ENCODE data around the gene ADRM1.
A peak's percentile ranks its signal among the peaks of the same experiment; 100 is the strongest.

The ADRM1 gene

DNA sequence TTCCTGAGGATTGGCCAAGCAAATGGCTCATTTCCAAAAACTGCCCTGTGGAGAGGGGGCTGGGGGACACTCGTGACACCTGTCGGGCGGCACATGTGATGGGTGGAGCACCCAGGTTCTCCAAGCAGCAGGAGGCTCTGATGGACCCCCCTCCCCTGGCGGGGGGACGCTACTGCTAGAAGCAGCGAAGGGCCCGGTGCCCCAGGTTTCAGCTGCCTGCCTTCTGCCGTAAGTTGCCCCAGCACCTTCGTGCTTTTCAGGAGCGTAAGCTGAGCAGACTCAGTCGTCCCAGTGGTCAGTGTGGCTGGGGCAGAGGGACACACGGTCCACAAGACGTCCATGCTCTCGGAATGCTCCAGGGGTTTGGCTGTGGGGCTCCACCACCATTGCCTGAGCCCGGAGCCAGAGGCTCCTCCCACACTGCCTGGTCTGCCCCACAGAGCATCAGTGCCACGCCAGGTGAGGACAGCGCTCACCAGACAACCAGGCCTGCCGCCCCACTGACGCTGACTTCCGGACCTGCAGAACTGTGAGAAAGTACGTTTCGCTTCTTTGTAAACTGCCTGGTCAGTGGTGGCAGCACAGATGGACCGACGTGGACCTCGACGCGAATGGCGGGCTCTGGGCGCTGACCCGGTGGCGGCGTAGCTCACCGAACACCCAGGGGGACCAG, 4.1 kb upstream of the ADRM1 start:
- POLR2A ChIA-PET, result no interaction called here
- CTCF ChIA-PET, result no interaction called here
- TF ChIP-seq ARNT (IDR thresholded peaks at IDR 0.05) (no peak), LEF1 (IDR thresholded peaks at IDR 0.05; ENCODE audit: borderline replicate concordance) (no peak), HDGF (IDR thresholded peaks at IDR 0.05; ENCODE audit: borderline replicate concordance) (no peak), SP1 (IDR thresholded peaks at IDR 0.05) (no peak), FOXK2 (IDR thresholded peaks at IDR 0.05) (no peak), FOXM1 (IDR thresholded peaks at IDR 0.05; ENCODE audit: borderline replicate concordance) (no peak), SUZ12 (IDR thresholded peaks at IDR 0.05) (no peak), NFRKB (IDR thresholded peaks at IDR 0.05) (no peak), TARDBP (IDR thresholded peaks at IDR 0.05) (no peak), BHLHE40 (IDR thresholded peaks at IDR 0.05; ENCODE audit: borderline replicate concordance) (no peak), ELF4 (IDR thresholded peaks at IDR 0.05) (no peak), FOXA1 (IDR thresholded peaks at IDR 0.05) (no peak), L3MBTL2 (conservative IDR thresholded peaks at IDR 0.05) (no peak), CTBP1 (IDR thresholded peaks at IDR 0.05; ENCODE audit: borderline replicate concordance) (no peak), ZNF384 (IDR thresholded peaks at IDR 0.05) (no peak)
- TF ChIP-seq, protein P1, sequence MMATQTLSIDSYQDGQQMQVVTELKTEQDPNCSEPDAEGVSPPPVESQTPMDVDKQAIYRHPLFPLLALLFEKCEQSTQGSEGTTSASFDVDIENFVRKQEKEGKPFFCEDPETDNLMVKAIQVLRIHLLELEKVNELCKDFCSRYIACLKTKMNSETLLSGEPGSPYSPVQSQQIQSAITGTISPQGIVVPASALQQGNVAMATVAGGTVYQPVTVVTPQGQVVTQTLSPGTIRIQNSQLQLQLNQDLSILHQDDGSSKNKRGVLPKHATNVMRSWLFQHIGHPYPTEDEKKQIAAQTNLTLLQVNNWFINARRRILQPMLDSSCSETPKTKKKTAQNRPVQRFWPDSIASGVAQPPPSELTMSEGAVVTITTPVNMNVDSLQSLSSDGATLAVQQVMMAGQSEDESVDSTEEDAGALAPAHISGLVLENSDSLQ (IDR thresholded peaks at IDR 0.05), result no peak
- DNase-seq (ENCODE audit: extremely low spot score), result no peak

DNA sequence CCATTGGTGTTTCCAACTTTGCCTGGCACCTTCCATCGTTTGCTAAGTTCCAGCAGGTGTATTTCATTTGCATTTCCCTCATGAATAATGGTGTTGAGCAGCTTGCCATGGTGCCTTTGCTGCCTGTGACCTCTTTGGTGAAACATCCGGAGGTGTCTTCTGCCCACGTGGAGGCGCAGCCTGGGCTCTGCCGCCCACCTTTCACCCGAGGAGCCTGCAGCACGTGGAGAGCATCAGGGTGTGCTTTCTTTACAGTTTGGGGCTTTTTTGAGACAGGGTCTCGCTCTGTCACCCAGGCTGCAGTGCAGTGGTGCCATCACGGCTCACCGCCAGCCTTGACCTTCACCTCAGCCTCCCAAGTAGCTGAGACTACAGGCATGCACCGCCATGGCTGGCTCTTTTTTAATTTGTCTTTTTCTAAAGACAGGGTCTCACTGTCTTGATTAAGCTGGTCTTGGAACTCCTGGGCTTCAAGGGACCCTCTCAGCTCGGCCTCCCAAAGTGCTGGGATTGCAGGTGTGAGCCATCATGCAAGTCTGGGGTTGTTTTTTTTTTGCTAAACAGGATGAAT, 3.0 kb upstream of the ADRM1 start:
- ChIA-PET CTCF (no interaction called here), POLR2A (interaction anchor here (1.4 kb wide), 1 partner anchor 87 kb away, joined by 5 read pairs; the partner anchor contains the start of gene RPS21)
- no peak for TF ChIP-seq TARDBP (IDR thresholded peaks at IDR 0.05)
- no peak for TF ChIP-seq FOXM1 (IDR thresholded peaks at IDR 0.05; ENCODE audit: borderline replicate concordance)
- TF ChIP-seq ELF4 (IDR thresholded peaks at IDR 0.05), result no peak
- TF ChIP-seq CTBP1 (IDR thresholded peaks at IDR 0.05; ENCODE audit: borderline replicate concordance), result no peak
- TF ChIP-seq NFRKB (IDR thresholded peaks at IDR 0.05), result no peak
- TF ChIP-seq FOXA1 (IDR thresholded peaks at IDR 0.05), result no peak
- TF ChIP-seq ARNT (IDR thresholded peaks at IDR 0.05), result no peak
- no peak for TF ChIP-seq HDGF (IDR thresholded peaks at IDR 0.05; ENCODE audit: borderline replicate concordance)
- no peak for DNase-seq (ENCODE audit: extremely low spot score)

DNA sequence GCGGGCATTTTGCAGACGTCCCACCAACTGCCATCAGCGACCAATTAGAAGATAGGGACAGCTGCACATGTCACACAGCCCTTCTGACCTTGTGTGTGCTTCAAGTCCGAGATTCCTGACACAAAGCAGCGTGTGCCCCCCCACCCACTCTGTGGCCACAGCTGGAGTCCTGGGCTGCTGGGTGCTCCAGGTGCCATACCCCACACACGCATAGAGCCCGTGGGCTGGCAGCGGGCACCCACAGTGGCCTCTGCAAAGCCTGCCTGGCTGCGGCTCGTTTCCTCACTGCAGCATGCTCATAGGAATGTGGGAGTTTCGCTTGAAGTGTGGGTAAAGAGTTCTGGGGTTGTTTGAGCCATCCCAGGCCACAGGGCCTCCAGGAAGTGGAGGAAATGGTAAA, 2.5 kb upstream of the ADRM1 start:
- TF ChIP-seq, protein P1 (IDR thresholded peaks at IDR 0.05), result no peak
- TF ChIP-seq HDGF (IDR thresholded peaks at IDR 0.05; ENCODE audit: borderline replicate concordance) (no peak), SP1 (IDR thresholded peaks at IDR 0.05) (no peak), ELF4 (IDR thresholded peaks at IDR 0.05) (no peak), CTBP1 (IDR thresholded peaks at IDR 0.05; ENCODE audit: borderline replicate concordance) (no peak), FOXK2 (IDR thresholded peaks at IDR 0.05) (no peak), FOXM1 (IDR thresholded peaks at IDR 0.05; ENCODE audit: borderline replicate concordance) (no peak)
- DNase-seq (ENCODE audit: extremely low spot score), result no peak
- ChIA-PET CTCF (interaction anchor here (1.2 kb wide), 1 partner anchor 82 kb away, joined by 7 read pairs; no protein-coding TSS in a partner anchor), POLR2A (interaction anchor here (1.4 kb wide), 1 partner anchor 87 kb away, joined by 5 read pairs; the partner anchor contains the start of gene RPS21)

DNA sequence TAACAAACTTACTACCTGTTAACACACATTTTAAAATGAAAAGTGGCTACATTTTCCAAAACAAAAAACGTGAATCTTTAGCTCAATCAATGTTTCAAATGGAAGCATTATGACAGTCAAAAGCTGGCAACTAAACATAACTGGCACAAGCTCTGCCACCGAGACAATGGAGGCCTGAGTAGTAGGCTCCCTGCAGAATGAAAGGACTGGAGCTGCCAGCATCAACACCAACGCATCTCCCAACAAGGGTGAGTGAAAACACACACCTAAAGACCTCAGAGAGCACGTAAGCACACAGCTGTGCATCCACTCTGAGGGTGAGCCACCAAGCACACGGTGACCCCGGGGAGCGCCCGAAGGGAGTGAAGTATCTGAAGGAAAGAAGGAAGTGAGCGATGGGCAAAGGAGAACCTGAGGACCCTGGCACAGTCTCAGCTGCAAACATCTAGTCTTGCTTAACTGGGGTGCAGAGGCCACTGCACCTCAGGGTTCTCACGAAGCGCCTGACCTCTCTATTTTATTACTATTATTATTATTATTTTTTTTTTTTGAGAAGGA, 1.6 kb upstream of the ADRM1 start:
- ChIA-PET POLR2A (interaction anchor here (1.2 kb wide), 1 partner anchor 84 kb away, joined by 3 read pairs; no protein-coding TSS in a partner anchor), CTCF (interaction anchor here (1.2 kb wide), 1 partner anchor 81 kb away, joined by 7 read pairs; no protein-coding TSS in a partner anchor)
- no peak for DNase-seq (ENCODE audit: extremely low spot score)
- TF ChIP-seq ZNF384 (IDR thresholded peaks at IDR 0.05) (no peak), BHLHE40 (IDR thresholded peaks at IDR 0.05; ENCODE audit: borderline replicate concordance) (no peak), TARDBP (IDR thresholded peaks at IDR 0.05) (no peak), L3MBTL2 (conservative IDR thresholded peaks at IDR 0.05) (no peak), ARNT (IDR thresholded peaks at IDR 0.05) (no peak), SUZ12 (IDR thresholded peaks at IDR 0.05) (no peak), NFRKB (IDR thresholded peaks at IDR 0.05) (no peak), FOXA1 (IDR thresholded peaks at IDR 0.05) (no peak)
- TF ChIP-seq, protein P1 (IDR thresholded peaks at IDR 0.05), result no peak

DNA sequence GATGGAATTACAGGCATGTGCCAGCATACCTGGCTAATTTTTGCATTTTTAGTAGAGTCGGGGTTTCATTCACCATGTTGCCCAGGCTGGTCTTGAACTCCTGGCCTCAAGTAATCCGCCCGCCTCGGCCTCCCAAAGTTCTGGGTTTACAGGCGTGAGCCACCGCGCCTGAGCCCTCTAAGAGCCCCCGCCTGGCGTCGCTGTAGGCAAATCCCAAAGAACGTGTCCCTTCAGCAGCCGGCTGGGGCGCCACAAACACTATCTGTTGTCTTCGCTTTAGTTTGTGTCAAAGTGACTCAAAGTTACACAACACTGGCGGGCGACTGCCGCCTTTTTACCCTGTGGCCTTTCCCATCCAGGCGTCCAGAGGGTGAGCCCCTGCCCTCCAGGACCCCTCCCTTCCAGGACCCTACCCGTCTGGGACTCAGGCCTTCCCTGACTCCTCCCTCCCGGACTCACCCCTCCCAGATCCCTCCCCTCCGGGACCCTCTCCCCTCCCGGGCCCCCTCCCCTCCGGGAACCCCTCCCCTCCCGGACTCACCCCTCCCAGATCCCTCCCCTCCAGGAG, 940 bp upstream of the ADRM1 start:
- 0 out of 2 replicates have a peak, but pooled peaks have one; percentile 10 for TF ChIP-seq L3MBTL2 (conservative IDR thresholded peaks at IDR 0.05)
- no peak for TF ChIP-seq HDGF (IDR thresholded peaks at IDR 0.05; ENCODE audit: borderline replicate concordance)
- peak; percentile 84 for DNase-seq (ENCODE audit: extremely low spot score)
- POLR2A ChIA-PET, result interaction anchor here (0.7 to 2.1 kb wide), 6 partner anchors 10 to 84 kb away, joined by 3 to 8 read pairs (median 3); no protein-coding TSS in a partner anchor
- CTCF ChIA-PET, result interaction anchor here (0.6 to 1.1 kb wide), 3 partner anchors 67 to 166 kb away, joined by 3 to 5 read pairs (median 4); no protein-coding TSS in a partner anchor

DNA sequence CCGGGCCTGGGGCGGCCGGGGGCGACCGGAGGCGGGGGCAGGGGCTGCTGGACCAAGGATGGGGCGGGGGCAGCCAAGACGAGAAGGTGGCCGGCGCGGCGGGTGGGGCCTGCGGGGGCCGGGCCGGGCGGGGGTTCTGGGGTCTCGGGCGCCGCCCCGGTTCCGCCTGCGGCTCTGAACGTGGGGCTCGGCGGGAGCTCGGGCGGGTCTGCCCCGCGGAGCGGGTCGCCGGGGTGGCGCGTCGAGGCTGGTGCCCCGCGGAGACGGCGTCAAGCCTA, 204 bp downstream of the ADRM1 start:
- DNase-seq (ENCODE audit: extremely low spot score), result no peak
- POLR2A ChIA-PET, result interaction anchor here (1.1 to 2.1 kb wide), 2 partner anchors 63 to 66 kb away, joined by 3 to 8 read pairs; no protein-coding TSS in a partner anchor
- no peak for TF ChIP-seq CTBP1 (IDR thresholded peaks at IDR 0.05; ENCODE audit: borderline replicate concordance)
- no peak for TF ChIP-seq NFRKB (IDR thresholded peaks at IDR 0.05)
- no peak for TF ChIP-seq FOXK2 (IDR thresholded peaks at IDR 0.05)
- CTCF ChIA-PET, result no interaction called here

Data from HEK293T (cell line).